Type B pancreatic cell (in vitro differentiated cells): ENCODE measurements around the gene TFR2. TPM values are rescaled to one million over a fixed set of nuclear protein-coding genes. Genes with fewer than 3 reads are reported as not detected.

Source experiments
- DNase-seq: peaks from one replicate; pipeline ENCODE4 v3.0.0; 2021; ENCODE audit warnings: mixed read lengths; ENCODE audit not compliant: unreplicated experiment; ENCODE audit errors: extremely low spot score
- H3K27ac Mint-ChIP-seq: 2 replicates; pipeline ENCODE4 v1.8.0; 2021; ENCODE audit warnings: mild to moderate bottlenecking, mixed read lengths
- H3K27me3 Mint-ChIP-seq: 2 replicates; pipeline ENCODE4 v1.8.0; 2021; ENCODE audit warnings: mixed read lengths
- H3K36me3 Mint-ChIP-seq: 2 replicates; pipeline ENCODE4 v1.8.0; 2021; ENCODE audit warnings: mixed read lengths
- H3K4me1 Mint-ChIP-seq: one replicate; pipeline ENCODE4 v1.8.0; 2021; ENCODE audit warnings: mixed read lengths; ENCODE audit not compliant: unreplicated experiment
- H3K4me3 Mint-ChIP-seq: 2 replicates; pipeline ENCODE4 v1.8.0; 2021; ENCODE audit warnings: mild to moderate bottlenecking, mixed read lengths
- H3K9me3 Mint-ChIP-seq: 2 replicates; pipeline ENCODE4 v1.8.0; 2021; ENCODE audit warnings: mixed read lengths
- CTCF ChIP-seq: fragments of 200-600 bp; sonication (generic); conservative IDR thresholded peaks from 2 replicates; pipeline ENCODE4 v1.5.0; 2021; ENCODE audit warnings: antibody characterized with exemption, mild to moderate bottlenecking
- total RNA-seq: library from RNA; stranded (reverse); gene quantifications from 2 replicates; pipeline ENCODE4 v1.2.1, GENCODE V29; 2021; ENCODE audit warnings: low replicate concordance

The TFR2 gene
- total RNA-seq, 1 donor from 2014 or later, result 1.8 TPM

GRCh38 chr7:100649826-100650565 is 8.6 kb upstream of the TFR2 start:
- Mint-ChIP-seq H3K4me1 (no peaks in the 10 kb centered on the region), H3K36me3 (no peaks in the 10 kb centered on the region), H3K4me3 (peak overlapping the region; percentile 0), H3K9me3 (no peaks in the 10 kb centered on the region), H3K27me3 (peaks cover 22% of the 10 kb centered on the region), H3K27ac (peak overlapping the region; percentile 55)
- TF ChIP-seq CTCF, result no peak
- DNase-seq, result no peak

- no peaks in the 10 kb centered on the region for H3K4me1 Mint-ChIP-seq
- no peak overlapping the region for H3K4me3 Mint-ChIP-seq
- no peaks in the 10 kb centered on the region for H3K36me3 Mint-ChIP-seq
- H3K9me3 Mint-ChIP-seq, result no peaks in the 10 kb centered on the region
- peaks cover 6% of the 10 kb centered on the region for H3K27me3 Mint-ChIP-seq
- H3K27ac Mint-ChIP-seq, result no peak overlapping the region
- no peak for TF ChIP-seq CTCF
- DNase-seq, result no peak
These were observed 1.2 kb upstream of the TFR2 start for GRCh38 chr7:100642534-100642907.

GRCh38 chr7:100641860-100642533 is 645 bp upstream of the TFR2 start:
- no peak for DNase-seq
- no peak overlapping the region for H3K4me3 Mint-ChIP-seq
- TF ChIP-seq CTCF, result no peak
- no peaks in the 10 kb centered on the region for H3K4me1 Mint-ChIP-seq
- H3K27me3 Mint-ChIP-seq, result peaks cover 6% of the 10 kb centered on the region
- H3K27ac Mint-ChIP-seq, result no peak overlapping the region
- no peaks in the 10 kb centered on the region for H3K36me3 Mint-ChIP-seq
- no peaks in the 10 kb centered on the region for H3K9me3 Mint-ChIP-seq

GRCh38 chr7:100640517-100641440 is 573 bp downstream of the TFR2 start:
- no peak for DNase-seq
- Mint-ChIP-seq H3K27ac (no peak overlapping the region), H3K27me3 (peaks cover 12% of the 10 kb centered on the region), H3K9me3 (no peaks in the 10 kb centered on the region), H3K4me3 (no peak overlapping the region), H3K4me1 (no peaks in the 10 kb centered on the region), H3K36me3 (no peaks in the 10 kb centered on the region)
- no peak for TF ChIP-seq CTCF

- TF ChIP-seq CTCF, result no peak
- no peak overlapping the region for H3K27ac Mint-ChIP-seq
- no peaks in the 10 kb centered on the region for H3K4me1 Mint-ChIP-seq
- peaks cover 9% of the 10 kb centered on the region for H3K27me3 Mint-ChIP-seq
- no peaks in the 10 kb centered on the region for H3K9me3 Mint-ChIP-seq
- DNase-seq, result no peak
- no peaks in the 10 kb centered on the region for H3K36me3 Mint-ChIP-seq
- H3K4me3 Mint-ChIP-seq, result no peak overlapping the region
These were observed 1.3 kb downstream of the TFR2 start for GRCh38 chr7:100639995-100640516.
